Chondrocyte (in vitro differentiated cells): ENCODE results near the gene HMHB1. TPM values are rescaled to one million over a fixed set of nuclear protein-coding genes. Genes with fewer than 3 reads are reported as not detected.

ENCODE experiments used
- DNase-seq: peaks from one replicate; pipeline ENCODE4 v3.0.0; 2021; ENCODE audit warnings: mixed read lengths, low spot score
- H3K27ac Mint-ChIP-seq: one replicate; pipeline ENCODE4 v1.8.0; 2021; ENCODE audit warnings: mild to moderate bottlenecking, moderate library complexity, mixed read lengths; ENCODE audit not compliant: unreplicated experiment
- H3K27me3 Mint-ChIP-seq: 2 replicates; pipeline ENCODE4 v1.8.0; 2021; ENCODE audit warnings: low read depth, mixed read lengths
- H3K36me3 Mint-ChIP-seq: 2 replicates; pipeline ENCODE4 v1.8.0; 2021; ENCODE audit warnings: low read depth, mixed read lengths
- H3K4me1 Mint-ChIP-seq: 2 replicates; pipeline ENCODE4 v1.8.0; 2021; ENCODE audit warnings: low read depth, mild to moderate bottlenecking, mixed read lengths
- H3K4me3 Mint-ChIP-seq: one replicate; pipeline ENCODE4 v1.8.0; 2021; ENCODE audit warnings: mild to moderate bottlenecking, moderate library complexity, mixed read lengths; ENCODE audit not compliant: unreplicated experiment
- H3K9me3 Mint-ChIP-seq: 2 replicates; pipeline ENCODE4 v1.8.0; 2021; ENCODE audit warnings: low read depth, mixed read lengths
- CTCF ChIP-seq: fragments of 200-600 bp; sonication (generic); IDR thresholded peaks from 2 replicates; pipeline ENCODE4 v1.5.0; 2021; ENCODE audit warnings: antibody characterized with exemption, mild to moderate bottlenecking, moderate library complexity
- long read RNA-seq: library from polyadenylated mRNA; stranded (forward); transcript quantifications from one replicate; pipeline ENCODE4 v2.0.0, GENCODE V29; 2021
- total RNA-seq: library from RNA; stranded (reverse); gene quantifications from 3 replicates; pipeline ENCODE4 v1.2.1, GENCODE V29; 2021

HMHB1 gene
- total RNA-seq = not detected in 3 replicates
- long read RNA-seq = 0 reads

DNA sequence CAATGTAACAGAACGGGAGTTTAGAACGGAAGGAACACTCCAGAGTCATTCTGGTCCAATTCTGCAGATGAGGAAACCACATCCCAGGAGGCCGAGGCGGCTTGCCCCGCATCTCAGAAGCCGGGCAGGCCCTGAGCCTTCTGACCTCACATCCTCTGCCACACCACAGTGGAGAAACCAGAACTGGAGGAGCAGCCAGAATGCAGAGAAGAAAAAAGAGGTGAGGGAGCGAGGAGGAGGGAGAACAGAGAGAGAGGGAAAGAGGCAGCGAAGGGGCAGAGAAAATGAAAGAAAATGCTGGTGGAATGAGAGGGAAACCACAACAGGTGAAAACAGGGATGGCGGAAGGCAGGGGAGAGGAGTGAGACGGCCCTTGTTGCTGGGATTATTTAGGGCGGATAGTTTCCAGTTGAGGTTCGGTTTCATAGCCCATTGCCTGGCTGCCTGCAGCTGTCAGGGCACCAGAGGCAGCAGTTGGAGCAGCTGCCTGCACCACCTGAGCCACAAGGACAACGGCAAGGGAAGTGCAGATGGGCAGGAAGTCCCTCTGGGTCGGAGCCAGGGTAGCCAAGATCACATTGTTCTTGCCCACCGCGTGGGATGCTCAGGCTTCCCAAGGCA, at the start of gene HMHB1:
Gene HMHB1 (plus strand): TSS at position 77 of the 621 bp plus-strand sequence.
- Mint-ChIP-seq H3K9me3 (no peaks in the 10 kb centered on the region), H3K27me3 (no peaks in the 10 kb centered on the region), H3K27ac (no peak within 1 kb of the TSS), H3K4me1 (no peaks in the 10 kb centered on the region), H3K36me3 (no peaks in the 10 kb centered on the region), H3K4me3 (no peak within 1 kb of the TSS)
- TF ChIP-seq CTCF = no peak
- no peak for DNase-seq

DNA sequence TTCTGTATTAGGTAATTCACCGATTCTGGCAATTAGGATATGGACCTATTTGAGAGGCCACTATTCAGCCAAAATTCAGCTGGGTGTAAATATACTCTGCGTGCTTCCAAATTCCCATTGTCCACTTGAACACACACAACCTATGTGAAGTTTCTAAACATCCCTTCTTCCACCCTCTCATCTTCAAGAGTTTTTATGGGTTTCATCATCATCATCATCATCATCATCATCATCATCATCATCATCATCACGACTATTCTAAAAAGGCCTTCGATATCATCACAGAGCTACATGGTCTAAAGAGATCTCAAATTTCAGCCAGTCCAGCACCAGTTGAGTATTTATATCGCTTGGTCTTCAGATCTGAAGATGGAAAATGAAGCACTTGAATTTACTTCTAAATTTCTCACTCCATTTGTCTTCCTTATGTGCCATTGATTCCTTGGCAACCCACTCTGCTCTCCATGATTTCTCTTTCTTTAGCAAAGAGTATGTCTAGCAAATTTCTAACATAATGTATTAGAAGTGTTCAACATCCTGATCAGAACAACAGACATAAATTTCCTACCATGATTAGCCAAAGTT, 49.2 kb upstream of the HMHB1 start:
- no peak for DNase-seq
- H3K4me1 Mint-ChIP-seq = peaks cover 14% of the 10 kb centered on the region
- no peaks in the 10 kb centered on the region for H3K36me3 Mint-ChIP-seq
- H3K4me3 Mint-ChIP-seq = no peak overlapping the region
- peaks cover 3% of the 10 kb centered on the region for H3K9me3 Mint-ChIP-seq
- no peak overlapping the region for H3K27ac Mint-ChIP-seq
- no peaks in the 10 kb centered on the region for H3K27me3 Mint-ChIP-seq
- TF ChIP-seq CTCF = no peak

DNA sequence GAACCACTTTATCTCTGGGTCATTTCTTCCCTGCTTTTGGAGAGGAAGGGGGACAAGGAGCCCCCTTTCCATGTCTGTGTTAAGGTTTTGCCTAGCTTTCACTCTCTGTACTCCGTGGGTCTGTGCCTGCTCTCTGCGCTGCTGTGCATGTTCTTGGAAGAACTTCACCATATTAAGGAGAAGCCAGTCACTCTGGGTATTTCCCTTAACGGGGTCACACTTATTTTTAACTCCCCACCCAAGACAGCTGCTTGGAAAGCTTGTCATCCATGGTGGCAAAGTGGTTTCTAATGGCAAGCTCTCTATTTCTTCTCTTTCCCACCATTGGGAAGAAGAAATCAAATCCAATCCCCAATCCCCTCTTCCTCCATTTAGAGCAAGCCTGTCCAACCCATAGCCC, 44.8 kb upstream of the HMHB1 start:
- H3K4me3 Mint-ChIP-seq = no peak overlapping the region
- peaks cover 3% of the 10 kb centered on the region for H3K9me3 Mint-ChIP-seq
- TF ChIP-seq CTCF = no peak
- H3K27ac Mint-ChIP-seq = no peak overlapping the region
- no peak for DNase-seq
- H3K27me3 Mint-ChIP-seq = no peaks in the 10 kb centered on the region
- H3K36me3 Mint-ChIP-seq = no peaks in the 10 kb centered on the region
- peaks cover 9% of the 10 kb centered on the region for H3K4me1 Mint-ChIP-seq

GRCh38 chr5:143769026-143769786, 42.8 kb upstream of the HMHB1 start:
- Mint-ChIP-seq H3K27me3 (no peaks in the 10 kb centered on the region), H3K27ac (no peak overlapping the region), H3K36me3 (no peaks in the 10 kb centered on the region), H3K9me3 (no peaks in the 10 kb centered on the region), H3K4me1 (peaks cover 9% of the 10 kb centered on the region), H3K4me3 (no peak overlapping the region)
- TF ChIP-seq CTCF = no peak
- DNase-seq = no peak

- Mint-ChIP-seq H3K27me3 (no peaks in the 10 kb centered on the region), H3K27ac (no peak overlapping the region)
- DNase-seq = no peak
Measured at GRCh38 chr5:143770450-143770849, 41.5 kb upstream of the HMHB1 start.

More at GRCh38 chr5:143770450-143770849, 41.5 kb upstream of the HMHB1 start:
- no peak for TF ChIP-seq CTCF
- no peak overlapping the region for H3K4me3 Mint-ChIP-seq
- H3K36me3 Mint-ChIP-seq = no peaks in the 10 kb centered on the region
- peaks cover 9% of the 10 kb centered on the region for H3K4me1 Mint-ChIP-seq
- no peaks in the 10 kb centered on the region for H3K9me3 Mint-ChIP-seq
